DOHH2 (cell line): Measurements from ENCODE around the gene GPR153.

Experiments used
- H3F3A ChIP-seq: fragments of 200-600 bp; sonication (generic), shearing (Covaris generic); 2 replicates; pipeline ENCODE4 v1.6.0; 2016; ENCODE audit warnings: antibody characterized with exemption, mild to moderate bottlenecking; ENCODE audit not compliant: control insufficient read depth, insufficient read depth
- H3K27ac ChIP-seq: fragments of 200-600 bp; sonication (generic); 2 replicates; pipeline ENCODE4 v1.5.1; 2014; ENCODE audit warnings: low read depth, mild to moderate bottlenecking, low read length, moderate library complexity
- H3K27me3 ChIP-seq: fragments of 200-600 bp; sonication (generic); 2 replicates; pipeline ENCODE4 v1.6.1; 2014; ENCODE audit warnings: mild to moderate bottlenecking, low read length, mixed read lengths; ENCODE audit not compliant: control insufficient read depth
- H3K36me3 ChIP-seq: fragments of 200-600 bp; sonication (generic); 2 replicates; pipeline ENCODE4 v1.6.1; 2014; ENCODE audit warnings: mild to moderate bottlenecking, low read length, moderate library complexity, mixed read lengths; ENCODE audit not compliant: control insufficient read depth
- H3K4me1 ChIP-seq: fragments of 200-600 bp; sonication (generic); 2 replicates; pipeline ENCODE4 v1.6.1; 2014; ENCODE audit warnings: mild to moderate bottlenecking, low read length, mixed read lengths; ENCODE audit not compliant: control insufficient read depth
- H3K4me2 ChIP-seq: fragments of 200-600 bp; sonication (generic); 2 replicates; pipeline ENCODE4 v1.6.0; 2014; ENCODE audit warnings: mild to moderate bottlenecking, low read length, moderate library complexity
- H3K4me3 ChIP-seq: fragments of 200-600 bp; sonication (generic); 2 replicates; pipeline ENCODE4 v1.5.1; 2014; ENCODE audit warnings: mild to moderate bottlenecking, low read length, mixed read lengths
- H3K79me2 ChIP-seq: fragments of 200-600 bp; sonication (generic); 2 replicates; pipeline ENCODE4 v1.6.1; 2014; ENCODE audit warnings: mild to moderate bottlenecking, low read length, mixed read lengths; ENCODE audit not compliant: control insufficient read depth
- H3K9me2 ChIP-seq: fragments of 200-600 bp; sonication (generic); replicated peaks from 2 replicates; pipeline ENCODE4 v1.6.1; 2014; ENCODE audit warnings: mild to moderate bottlenecking, low read length, mixed read lengths; ENCODE audit not compliant: control insufficient read depth
- H3K9me3 ChIP-seq: fragments of 200-600 bp; sonication (generic); 2 replicates; pipeline ENCODE4 v1.6.1; 2014; ENCODE audit warnings: antibody characterized with exemption, low read length, mixed read lengths; ENCODE audit not compliant: control insufficient read depth, insufficient read depth
- H4K20me1 ChIP-seq: fragments of 200-600 bp; sonication (generic); 2 replicates; pipeline ENCODE4 v1.6.0; 2014; ENCODE audit warnings: low read depth, mild to moderate bottlenecking, antibody characterized with exemption, low read length, moderate library complexity; ENCODE audit not compliant: control insufficient read depth, insufficient read depth
- EZH2phosphoT487 ChIP-seq: fragments of 200-600 bp; sonication (generic); IDR thresholded peaks from 2 replicates; pipeline ENCODE4 v1.6.1; 2017; ENCODE audit warnings: borderline replicate concordance, mild to moderate bottlenecking, antibody characterized with exemption, low read length, moderate library complexity, mixed read lengths
- TF ChIP-seq, protein P1 (sequence below): fragments of 200-600 bp; sonication (generic); IDR thresholded peaks from one replicate; pipeline ENCODE4 v1.5.1; 2014; ENCODE audit warnings: antibody characterized with exemption, mild to moderate bottlenecking, low read depth, low read length; ENCODE audit not compliant: poor library complexity, severe bottlenecking

GPR153 gene

DNA sequence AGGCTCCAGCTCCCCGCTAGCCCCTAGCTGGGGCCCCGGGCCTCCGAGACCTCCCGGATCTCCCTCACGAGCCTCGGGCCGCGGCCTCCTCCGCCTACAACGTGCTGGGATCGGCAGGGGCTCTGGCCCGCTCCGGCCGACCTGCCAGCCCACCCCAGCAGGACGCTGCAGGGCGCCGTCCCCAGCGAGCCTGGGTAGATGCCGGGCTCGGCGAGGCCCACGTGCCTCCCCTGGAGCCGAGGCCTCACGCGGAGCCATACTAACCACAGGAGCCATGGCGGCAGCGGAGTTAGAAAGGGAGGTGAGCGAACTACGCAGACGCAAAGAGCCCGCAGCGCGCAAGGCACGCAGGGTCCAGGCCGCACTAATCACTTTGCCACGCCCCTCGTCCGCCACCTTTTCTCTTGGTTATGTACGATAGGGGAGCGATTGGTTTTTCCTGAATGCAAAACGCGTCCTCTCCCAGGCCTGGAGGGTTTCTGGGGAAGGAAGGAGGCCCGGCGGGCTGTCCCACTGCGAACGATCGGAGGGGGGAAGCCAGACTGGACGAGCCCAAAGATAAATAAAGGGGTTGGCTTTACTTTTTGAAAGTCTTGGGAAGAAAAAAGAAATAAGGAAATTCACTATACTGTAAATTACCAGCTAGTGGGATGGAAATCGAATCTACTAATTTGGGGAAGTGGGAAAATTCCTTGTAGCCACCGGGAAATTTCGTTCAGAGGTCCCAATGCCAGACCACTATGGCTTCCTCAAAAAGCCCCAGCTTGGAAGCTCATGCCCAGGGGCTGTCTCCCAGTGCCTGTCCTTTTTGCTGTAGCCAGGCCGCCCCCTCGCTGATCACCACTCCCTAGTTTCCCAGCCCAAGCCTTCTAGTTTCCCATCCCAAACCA is 61.4 kb downstream of the GPR153 start, which contains the start of gene RPL22:
Gene RPL22 (minus strand): TSS at position 298 of the 890 bp plus-strand sequence. CDS start 22 bp downstream, at position 276.
- Histone ChIP-seq H3K27me3 (no peaks in the 10 kb centered on the region), H3K36me3 (peaks cover 48% of the 10 kb centered on the region), H3F3A (peaks cover under 1% of the 10 kb centered on the region), H3K4me1 (peaks cover 28% of the 10 kb centered on the region), H3K9me3 (no peaks in the 10 kb centered on the region), H3K27ac (peak within 1 kb of the TSS; percentile 55), H3K9me2 (no peaks in the 10 kb centered on the region), H4K20me1 (peaks cover 14% of the 10 kb centered on the region; the same call in 1 of the 2 replicates), H3K79me2 (peaks cover 57% of the 10 kb centered on the region), H3K4me3 (peak within 1 kb of the TSS; percentile 82), H3K4me2 (peak within 1 kb of the TSS; percentile 80)
- TF ChIP-seq EZH2phosphoT487, result no peak
- TF ChIP-seq, protein P1, sequence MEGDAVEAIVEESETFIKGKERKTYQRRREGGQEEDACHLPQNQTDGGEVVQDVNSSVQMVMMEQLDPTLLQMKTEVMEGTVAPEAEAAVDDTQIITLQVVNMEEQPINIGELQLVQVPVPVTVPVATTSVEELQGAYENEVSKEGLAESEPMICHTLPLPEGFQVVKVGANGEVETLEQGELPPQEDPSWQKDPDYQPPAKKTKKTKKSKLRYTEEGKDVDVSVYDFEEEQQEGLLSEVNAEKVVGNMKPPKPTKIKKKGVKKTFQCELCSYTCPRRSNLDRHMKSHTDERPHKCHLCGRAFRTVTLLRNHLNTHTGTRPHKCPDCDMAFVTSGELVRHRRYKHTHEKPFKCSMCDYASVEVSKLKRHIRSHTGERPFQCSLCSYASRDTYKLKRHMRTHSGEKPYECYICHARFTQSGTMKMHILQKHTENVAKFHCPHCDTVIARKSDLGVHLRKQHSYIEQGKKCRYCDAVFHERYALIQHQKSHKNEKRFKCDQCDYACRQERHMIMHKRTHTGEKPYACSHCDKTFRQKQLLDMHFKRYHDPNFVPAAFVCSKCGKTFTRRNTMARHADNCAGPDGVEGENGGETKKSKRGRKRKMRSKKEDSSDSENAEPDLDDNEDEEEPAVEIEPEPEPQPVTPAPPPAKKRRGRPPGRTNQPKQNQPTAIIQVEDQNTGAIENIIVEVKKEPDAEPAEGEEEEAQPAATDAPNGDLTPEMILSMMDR, result no peak

DNA sequence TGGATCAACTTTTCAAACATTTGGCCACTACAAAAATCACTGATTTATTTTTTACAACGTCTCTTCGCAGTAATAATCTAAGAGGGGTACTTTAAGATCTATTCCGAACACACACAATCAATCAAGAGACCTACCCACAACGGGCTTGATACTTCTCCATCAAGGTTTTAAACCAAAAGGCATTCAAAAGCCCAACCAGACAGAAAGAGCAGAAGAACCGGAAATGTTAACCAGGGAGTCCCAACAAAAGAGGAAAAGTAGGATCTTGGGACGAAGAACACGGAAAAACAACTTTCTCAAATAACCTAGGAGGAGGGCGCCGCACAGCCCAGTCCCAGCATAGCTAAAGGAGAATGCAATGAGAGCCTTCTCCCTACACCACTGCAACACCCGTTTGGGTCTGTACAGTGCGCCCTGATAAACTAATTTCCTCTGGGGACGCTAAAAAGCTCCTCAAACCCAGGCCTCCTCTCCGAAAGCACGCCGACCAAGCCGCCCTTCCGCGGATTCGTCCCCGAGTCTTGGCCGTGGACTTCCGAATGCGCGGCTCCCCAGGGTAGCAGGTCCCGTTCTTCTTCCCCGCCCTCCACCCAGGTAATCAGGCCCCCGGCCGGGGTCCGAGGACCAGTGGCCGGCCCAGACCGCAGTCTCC is 62.1 kb downstream of the GPR153 start:
- H3K9me3 ChIP-seq, result no peaks in the 10 kb centered on the region
- H3K36me3 ChIP-seq, result peaks cover 55% of the 10 kb centered on the region

GRCh38 chr1:6197746-6198427 is 63.0 kb downstream of the GPR153 start:
- Histone ChIP-seq H3K79me2 (peaks cover 74% of the 10 kb centered on the region), H3K27ac (no peak overlapping the region; the same call in 1 of the 2 replicates), H4K20me1 (peaks cover 14% of the 10 kb centered on the region; the same call in 1 of the 2 replicates), H3K4me2 (peak overlapping the region; percentile 80), H3K9me3 (no peaks in the 10 kb centered on the region), H3K4me3 (peak overlapping the region; percentile 82), H3F3A (peaks cover 6% of the 10 kb centered on the region), H3K36me3 (peaks cover 64% of the 10 kb centered on the region), H3K27me3 (no peaks in the 10 kb centered on the region), H3K9me2 (no peaks in the 10 kb centered on the region), H3K4me1 (peaks cover 28% of the 10 kb centered on the region)
- TF ChIP-seq, protein P1, result no peak
- TF ChIP-seq EZH2phosphoT487, result no peak

More for the DNA sequence above, 62.1 kb downstream of the GPR153 start:
- Histone ChIP-seq H3K27me3 (no peaks in the 10 kb centered on the region), H3K4me2 (peak overlapping the region; percentile 80), H3F3A (peaks cover 4% of the 10 kb centered on the region), H3K4me3 (peak overlapping the region; percentile 82), H3K79me2 (peaks cover 65% of the 10 kb centered on the region), H3K9me2 (no peaks in the 10 kb centered on the region), H3K27ac (peak overlapping the region; percentile 55), H4K20me1 (peaks cover 14% of the 10 kb centered on the region; the same call in 1 of the 2 replicates), H3K4me1 (peaks cover 28% of the 10 kb centered on the region)
- TF ChIP-seq, protein P1, result no peak
- no peak for TF ChIP-seq EZH2phosphoT487
